NCI-H748 treated with DMSO at 0.1 percent for 48 hours (cell line): Measurements from ENCODE around the gene MRAP.
"Not testable (repeated sequence)": the region's sequence is repeated elsewhere in the genome, so short reads cannot be mapped to it uniquely, and the experiment has no call there.

ENCODE experiments used
- DNase-seq: peaks from one replicate; lab custom pipeline; 2025; lab: John Stamatoyannopoulos, UW

Gene MRAP

GRCh38 chr21:32298658-32299081 is at the start of gene MRAP:
MRAP (plus strand) TSS chr21:32298855; CDS start chr21:32298972, 117 bp downstream.
- DNase-seq: no peak

GRCh38 chr21:32249511-32250280 is 49.0 kb upstream of the MRAP start:
- peak; percentile 40 for DNase-seq

GRCh38 chr21:32252136-32252535 is 46.5 kb upstream of the MRAP start:
- DNase-seq: no peak

GRCh38 chr21:32253215-32253641 is 45.4 kb upstream of the MRAP start:
- no peak for DNase-seq

GRCh38 chr21:32256251-32256650 is 42.4 kb upstream of the MRAP start:
- DNase-seq: no peak

GRCh38 chr21:32256873-32257620 is 41.6 kb upstream of the MRAP start:
- DNase-seq: peak; percentile 7

GRCh38 chr21:32257962-32258785 is 40.5 kb upstream of the MRAP start:
- DNase-seq: peak; percentile 12

- DNase-seq: not testable (repeated sequence)
These were observed 39.9 kb upstream of the MRAP start for GRCh38 chr21:32258786-32259048.

- DNase-seq: no peak
These were observed 38.5 kb upstream of the MRAP start for GRCh38 chr21:32260130-32260529.

- DNase-seq: no peak
These were observed 36.7 kb upstream of the MRAP start for GRCh38 chr21:32261929-32262328.

GRCh38 chr21:32265321-32265720 is 33.3 kb upstream of the MRAP start:
- DNase-seq: not testable (repeated sequence)

GRCh38 chr21:32270748-32271147 is 27.9 kb upstream of the MRAP start:
- DNase-seq: no peak

- no peak for DNase-seq
These were observed 22.0 kb upstream of the MRAP start for GRCh38 chr21:32276671-32277070.

GRCh38 chr21:32278103-32278502 is 20.6 kb upstream of the MRAP start:
- DNase-seq: no peak

GRCh38 chr21:32278518-32279376 is 19.9 kb upstream of the MRAP start, which contains the start of gene MIS18A:
MIS18A (minus strand) TSS chr21:32279049; CDS start chr21:32279014, 35 bp downstream.
- DNase-seq: peak; percentile 88

- peak; percentile 25 for DNase-seq
These were observed 19.3 kb upstream of the MRAP start for GRCh38 chr21:32279377-32279680.

GRCh38 chr21:32281531-32281930 is 17.1 kb upstream of the MRAP start:
- no peak for DNase-seq

- no peak for DNase-seq
These were observed 15.7 kb upstream of the MRAP start for GRCh38 chr21:32282992-32283391.

- no peak for DNase-seq
These were observed 13.2 kb upstream of the MRAP start for GRCh38 chr21:32285476-32285875.

- no peak for DNase-seq
These were observed 1.2 kb upstream of the MRAP start for GRCh38 chr21:32297449-32297848.

- DNase-seq: no peak
These were observed 501 bp upstream of the MRAP start for GRCh38 chr21:32298148-32298559.

GRCh38 chr21:32299695-32300094 is 1.0 kb downstream of the MRAP start:
- no peak for DNase-seq
